GM12801 (cell line): ENCODE results near the gene CORO2B.

ENCODE experiments used
- TF ChIP-seq, protein P1 (sequence below): IDR thresholded peaks from one replicate; pipeline ENCODE4 v1.5.1; 2011; ENCODE audit warnings: control low read depth; ENCODE audit not compliant: insufficient read length; ENCODE audit errors: extremely low read depth

Gene CORO2B

DNA sequence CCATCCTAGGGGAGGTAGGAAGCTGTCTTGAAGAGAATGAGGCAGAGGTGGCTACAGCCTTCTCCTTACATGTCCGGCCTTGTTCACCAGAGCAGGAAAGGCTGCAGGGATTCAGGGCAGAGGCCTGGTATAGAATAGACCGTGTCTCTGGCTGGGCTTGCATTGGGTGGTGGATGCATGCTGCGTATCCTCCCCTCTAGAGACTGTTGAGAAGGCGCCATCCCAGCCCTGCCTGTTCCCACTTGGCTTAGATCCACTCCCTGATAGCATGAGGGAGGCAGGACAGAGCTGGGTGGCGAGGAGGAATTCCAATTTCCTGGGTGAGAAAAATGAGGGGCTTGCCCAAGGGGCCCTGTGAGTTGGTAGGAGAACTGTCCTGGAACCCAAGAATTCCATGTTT is 57.5 kb downstream of the CORO2B start:
- TF ChIP-seq, protein P1, sequence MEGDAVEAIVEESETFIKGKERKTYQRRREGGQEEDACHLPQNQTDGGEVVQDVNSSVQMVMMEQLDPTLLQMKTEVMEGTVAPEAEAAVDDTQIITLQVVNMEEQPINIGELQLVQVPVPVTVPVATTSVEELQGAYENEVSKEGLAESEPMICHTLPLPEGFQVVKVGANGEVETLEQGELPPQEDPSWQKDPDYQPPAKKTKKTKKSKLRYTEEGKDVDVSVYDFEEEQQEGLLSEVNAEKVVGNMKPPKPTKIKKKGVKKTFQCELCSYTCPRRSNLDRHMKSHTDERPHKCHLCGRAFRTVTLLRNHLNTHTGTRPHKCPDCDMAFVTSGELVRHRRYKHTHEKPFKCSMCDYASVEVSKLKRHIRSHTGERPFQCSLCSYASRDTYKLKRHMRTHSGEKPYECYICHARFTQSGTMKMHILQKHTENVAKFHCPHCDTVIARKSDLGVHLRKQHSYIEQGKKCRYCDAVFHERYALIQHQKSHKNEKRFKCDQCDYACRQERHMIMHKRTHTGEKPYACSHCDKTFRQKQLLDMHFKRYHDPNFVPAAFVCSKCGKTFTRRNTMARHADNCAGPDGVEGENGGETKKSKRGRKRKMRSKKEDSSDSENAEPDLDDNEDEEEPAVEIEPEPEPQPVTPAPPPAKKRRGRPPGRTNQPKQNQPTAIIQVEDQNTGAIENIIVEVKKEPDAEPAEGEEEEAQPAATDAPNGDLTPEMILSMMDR, result no peak

DNA sequence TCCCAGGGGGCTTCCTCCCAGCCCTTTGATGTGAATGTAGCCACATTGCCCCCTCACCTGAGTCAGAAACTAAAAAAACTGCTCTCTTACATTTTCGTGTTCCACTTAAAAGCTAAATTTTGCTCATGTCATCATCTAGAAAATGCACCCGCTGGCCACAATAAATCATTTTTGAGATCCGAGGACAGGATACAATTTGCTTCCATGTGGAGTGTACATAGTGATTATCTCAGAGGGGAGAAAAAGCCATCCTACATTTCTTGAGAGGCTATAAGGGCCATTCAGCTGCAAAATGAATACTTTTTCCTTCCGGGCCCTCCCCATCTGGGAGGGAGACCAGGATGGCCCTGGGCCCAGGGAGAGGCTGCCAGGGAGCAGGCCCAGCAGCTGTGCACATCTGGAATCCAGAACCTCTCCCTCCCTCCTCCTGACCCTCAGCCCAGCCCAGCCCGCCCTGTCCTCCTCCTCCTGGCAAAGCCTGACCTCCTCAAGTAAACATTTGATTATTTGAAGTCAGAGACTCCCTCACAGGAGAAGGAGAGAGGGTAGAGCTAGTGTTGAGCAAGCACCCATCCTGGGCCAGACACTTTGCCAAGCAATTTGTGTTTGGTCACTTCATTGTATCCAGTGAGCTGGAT is 59.1 kb downstream of the CORO2B start:
- TF ChIP-seq, protein P1, result no peak

DNA sequence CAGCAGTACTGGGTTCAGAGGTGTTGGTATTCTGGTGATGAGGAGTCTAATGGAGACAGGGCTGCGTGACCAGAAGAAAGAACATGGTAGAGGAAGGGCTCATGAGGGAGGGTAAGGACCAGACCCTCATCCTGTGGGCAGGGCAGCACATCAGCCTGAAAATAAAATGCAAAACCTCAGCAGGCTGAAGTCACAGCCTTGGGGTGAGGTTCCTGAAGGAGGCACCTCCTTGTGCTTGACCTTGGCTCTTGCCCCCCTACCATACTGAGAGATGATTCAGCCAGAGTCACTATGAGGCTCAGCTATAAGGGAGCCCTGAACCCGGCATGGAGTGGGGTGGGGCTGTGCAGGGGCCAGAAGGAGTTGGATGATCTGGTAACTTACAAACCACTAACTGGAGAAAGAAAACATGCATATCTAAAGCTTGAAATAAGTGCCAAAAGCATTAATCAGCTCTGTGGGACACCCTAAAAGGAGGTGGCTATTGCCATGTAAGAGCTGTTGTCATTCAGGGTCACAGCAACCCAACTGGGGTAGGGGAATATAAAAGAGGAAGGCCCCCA is 60.2 kb downstream of the CORO2B start:
- TF ChIP-seq, protein P1, result no peak

DNA sequence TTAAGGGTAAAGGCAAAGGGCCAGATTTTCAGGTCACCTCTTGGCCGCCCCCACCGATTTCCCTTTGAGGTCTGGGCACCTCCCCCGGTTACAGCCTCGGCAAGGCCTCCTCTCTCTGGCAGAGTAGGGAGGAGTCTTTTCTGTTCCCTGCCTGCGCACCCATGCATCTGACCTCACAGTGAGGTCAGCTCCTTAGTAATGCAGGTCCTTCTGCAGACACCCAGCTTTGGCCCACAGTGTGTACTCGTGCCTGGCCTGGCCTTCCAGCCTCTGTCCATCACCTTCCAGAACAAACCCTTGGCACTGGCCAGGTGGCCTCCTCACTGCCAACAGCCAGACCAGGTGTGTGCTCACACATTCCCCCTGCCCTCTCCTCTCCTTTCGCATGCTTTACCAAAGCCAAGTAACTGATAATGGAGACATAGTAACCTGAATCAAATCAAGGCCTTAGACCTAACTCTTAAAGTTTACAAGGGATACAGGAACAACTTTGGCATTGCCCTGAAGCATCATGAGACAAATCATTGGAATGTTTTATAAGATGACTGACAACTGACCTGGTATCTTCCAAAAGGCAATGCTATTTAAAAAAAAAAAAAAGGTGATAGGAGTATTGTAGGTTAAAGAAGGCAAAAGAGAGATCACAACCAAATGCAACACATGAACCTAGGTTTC is 61.3 kb downstream of the CORO2B start:
- TF ChIP-seq, protein P1, result no peak

DNA sequence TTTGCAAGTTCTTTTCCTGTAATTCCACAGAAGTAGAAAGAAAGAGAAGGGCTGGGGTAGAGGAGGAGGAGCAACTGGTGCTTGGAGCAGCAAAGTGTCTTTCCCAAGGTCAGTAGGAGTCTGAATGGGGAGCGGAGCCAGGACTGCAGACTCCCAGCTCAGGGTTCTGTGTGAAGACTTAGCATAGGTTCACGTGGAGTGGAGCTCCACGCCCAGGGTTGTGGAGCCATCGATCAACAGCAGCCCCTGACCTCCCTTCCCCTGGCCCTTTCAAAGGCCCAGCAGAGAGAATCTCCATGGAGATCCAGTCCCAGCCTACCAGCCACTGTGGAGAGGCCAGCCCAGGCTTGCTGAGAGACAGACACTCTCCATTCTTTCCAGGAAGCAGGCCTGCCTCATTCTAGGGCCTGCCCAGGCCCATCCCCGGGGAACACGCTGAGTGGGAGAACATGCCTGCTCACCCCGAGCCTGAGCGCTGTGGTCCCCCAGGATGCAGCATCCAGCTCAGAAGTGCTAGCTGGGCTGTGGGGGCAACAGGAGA is 62.1 kb downstream of the CORO2B start:
- TF ChIP-seq, protein P1, result no peak

DNA sequence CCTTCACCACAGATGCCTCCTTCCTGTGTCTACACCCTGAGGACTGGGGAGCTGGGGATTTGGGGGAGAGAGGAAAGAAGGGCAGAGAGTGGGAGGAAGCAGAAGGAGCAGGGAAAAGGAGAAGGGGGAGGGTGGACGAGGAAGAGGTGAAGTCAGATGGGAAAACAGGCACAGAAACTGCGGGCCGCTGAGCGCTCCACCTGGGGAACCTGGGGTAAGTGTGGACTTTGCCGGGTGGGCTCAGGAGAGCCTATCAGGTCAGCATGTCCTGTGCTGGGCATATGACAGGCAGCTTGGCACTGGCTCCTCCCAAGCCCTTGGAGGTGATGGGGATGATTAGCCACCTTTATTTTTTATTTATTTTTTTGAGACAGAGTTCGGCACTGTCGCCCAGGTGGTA is 62.6 kb downstream of the CORO2B start:
- TF ChIP-seq, protein P1, result no peak

DNA sequence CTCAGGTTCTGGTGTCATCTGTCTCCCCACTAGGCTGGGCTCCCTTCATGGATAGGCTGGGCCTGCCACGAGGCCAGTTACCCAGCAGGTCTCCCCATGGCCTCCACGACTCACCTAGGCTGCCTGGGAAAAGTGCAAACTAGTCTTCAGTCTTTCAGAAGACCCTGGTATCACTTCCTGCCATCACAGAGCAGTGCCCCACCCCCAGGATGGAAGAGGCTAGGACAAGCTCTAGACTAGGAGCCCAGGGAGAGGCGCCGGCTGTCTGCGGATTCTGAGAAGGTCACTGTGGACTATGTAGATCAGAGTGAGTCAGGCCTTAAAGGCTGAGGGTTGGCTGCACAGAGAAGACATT is 63.7 kb downstream of the CORO2B start:
- TF ChIP-seq, protein P1, result no peak
